Measurements from ENCODE around the gene SIX3. TPM values are rescaled to one million over a fixed set of nuclear protein-coding genes. Genes with fewer than 3 reads are reported as not detected.

Gene SIX3
- total RNA-seq, 1 experiment from 2014 or later: not detected

DNA sequence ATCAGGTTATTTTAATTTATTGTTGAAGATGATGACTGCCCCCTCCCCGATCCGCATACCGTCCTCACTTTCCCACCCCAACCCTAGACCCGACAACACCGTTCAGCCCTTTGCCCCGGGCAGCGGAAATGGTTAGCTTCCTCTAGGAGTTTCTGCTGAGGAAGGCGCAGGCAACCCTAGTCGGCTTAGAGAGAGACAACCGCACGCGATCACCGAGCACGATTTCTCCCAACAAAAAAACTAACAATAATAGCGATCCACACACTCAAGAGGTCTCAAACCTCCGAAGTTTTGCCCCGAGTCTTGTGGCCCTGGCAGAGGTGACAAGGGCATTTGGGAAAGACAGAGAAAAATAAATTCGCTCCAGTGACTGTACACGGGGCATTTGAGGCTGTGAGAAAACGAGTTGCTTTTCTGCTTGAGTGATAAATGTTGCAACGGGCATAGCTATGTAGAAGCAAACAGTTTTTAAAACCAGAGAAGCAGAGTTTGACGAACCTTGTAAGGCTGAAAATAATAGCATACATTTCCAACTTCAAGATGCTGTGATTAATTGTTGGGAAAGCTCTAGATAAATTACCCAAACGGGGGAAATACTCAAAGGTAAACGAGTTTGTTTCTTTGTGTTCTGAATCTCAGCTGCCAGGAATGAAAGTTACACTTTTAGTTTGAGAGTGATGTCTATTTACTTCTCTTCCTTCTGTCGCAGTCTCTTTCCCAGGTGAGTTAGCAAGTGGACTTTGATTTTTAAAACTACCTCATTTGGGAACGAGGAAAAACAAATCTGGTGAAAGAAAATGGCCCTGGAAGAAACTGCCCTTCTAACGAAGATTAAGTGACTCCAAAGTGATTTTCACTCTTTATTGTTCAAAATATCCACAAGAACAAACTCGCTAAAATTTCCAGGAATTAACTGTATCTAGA is 11.0 kb upstream of the SIX3 start:
- DNase-seq (ENCODE audit: low spot score): no peak

DNA sequence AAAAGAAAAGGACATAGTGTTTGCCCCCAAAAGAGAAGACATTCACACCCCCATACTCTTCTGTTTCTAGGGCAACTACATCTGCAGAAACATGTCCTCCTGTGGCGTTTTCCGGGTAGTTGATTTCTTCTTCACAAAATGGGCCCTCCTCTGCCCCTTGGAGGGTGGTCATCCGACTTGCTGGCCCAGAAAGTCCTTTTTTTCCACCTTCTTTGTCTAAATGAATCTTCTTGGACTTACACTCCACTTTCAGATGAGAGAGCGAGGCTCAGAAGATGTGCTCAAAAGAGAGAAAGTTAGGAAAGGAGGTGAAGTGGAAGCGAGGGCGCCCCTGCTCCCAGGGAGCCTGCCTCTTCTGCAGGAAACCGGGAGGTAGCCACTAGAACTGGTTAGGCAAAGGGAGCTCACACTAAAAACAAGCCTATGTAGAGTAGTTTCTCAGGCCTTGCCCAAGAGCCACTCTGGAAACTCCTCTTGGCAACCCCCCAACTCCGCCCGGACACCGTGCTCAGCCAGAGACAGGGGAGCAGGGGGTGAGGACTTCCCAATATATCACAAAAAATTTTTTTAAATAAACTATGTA is 10.2 kb upstream of the SIX3 start:
- DNase-seq (ENCODE audit: low spot score): no peak

DNA sequence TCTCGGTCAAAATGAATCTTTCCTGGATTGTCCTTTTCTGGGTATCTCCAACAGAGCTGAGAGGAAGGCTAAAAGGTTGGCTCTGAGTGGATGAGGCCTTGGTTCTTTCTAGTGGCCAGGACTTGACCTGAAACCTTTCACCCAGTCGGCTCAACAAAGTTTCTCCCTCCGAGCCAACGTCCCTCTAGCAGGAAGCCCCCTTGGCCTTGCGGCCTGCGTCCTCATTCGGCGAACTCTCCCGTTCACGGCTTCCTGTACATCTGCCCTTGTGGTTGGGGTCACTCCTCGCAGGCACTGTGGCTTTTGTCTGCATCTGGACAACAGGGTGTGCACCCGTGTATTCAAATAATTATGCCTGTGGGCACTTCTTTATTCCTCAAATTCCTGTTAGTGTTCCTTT is 9.4 kb upstream of the SIX3 start:
- no peak for DNase-seq (ENCODE audit: low spot score)

DNA sequence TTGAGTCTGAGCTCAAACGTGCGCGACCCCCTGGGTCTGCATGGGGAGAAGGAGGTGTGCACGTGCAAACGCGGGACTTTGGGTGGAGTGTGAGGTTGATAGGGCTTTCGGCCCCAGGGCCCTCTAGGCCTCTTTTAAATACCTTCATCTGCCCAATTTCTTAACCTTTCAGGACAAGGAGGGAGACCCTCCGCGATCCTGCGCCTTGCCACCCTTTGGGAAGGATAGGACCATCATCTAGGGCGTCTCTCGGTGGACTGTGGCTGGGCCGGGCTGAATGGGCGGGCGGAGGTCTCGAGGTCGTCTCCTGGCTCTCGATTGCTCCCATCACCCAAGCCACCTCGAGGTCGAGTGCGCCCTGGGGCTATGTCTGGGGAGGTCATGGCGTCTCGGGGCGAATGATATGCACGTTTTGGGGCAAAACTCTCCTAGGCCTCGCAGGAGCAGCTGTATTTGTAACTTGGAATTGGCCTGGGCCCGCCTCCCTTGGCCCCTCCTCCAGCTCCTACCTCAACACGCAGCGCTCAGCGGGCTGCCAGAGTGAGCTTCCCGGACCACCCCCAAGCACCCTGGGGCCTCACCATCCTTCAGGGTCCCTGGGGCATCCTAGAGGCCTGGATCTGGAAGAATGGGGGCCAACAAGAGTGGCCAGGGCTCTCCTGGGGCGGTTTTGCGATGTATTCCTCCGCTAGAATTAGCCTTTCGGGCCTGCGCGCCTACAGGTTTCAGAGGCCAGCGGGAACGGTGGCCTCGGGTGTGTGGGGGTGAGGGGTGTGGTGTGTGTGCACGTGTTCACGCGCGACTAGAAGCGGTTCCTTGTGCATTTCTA is 8.7 kb upstream of the SIX3 start:
- DNase-seq (ENCODE audit: low spot score): no peak

DNA sequence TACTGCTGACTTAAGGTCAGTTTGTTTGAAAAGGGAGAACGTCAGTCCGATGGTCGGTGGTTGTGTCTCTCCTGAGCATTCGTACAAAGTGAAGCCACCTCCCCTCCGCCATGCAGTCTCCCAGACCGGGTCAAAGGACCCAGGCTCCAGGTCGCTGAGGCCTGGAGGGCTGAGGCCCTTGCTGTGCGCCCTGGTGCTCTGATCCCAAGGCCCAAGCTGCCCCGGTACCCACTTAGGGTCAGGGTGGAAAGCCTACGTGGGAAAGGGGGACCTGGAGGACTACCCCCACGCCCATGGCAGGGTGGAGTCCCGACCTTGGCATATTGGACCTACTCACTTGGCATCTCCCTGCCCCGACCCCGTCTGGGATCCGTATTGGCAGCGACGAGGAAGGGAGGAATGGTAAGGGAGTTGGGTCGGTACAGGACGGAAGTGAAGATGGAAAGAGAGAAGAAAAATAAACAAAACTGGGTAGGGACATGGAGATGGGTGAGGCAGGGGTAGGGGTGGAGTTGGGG is 8.0 kb upstream of the SIX3 start:
- no peak for DNase-seq (ENCODE audit: low spot score)

DNA sequence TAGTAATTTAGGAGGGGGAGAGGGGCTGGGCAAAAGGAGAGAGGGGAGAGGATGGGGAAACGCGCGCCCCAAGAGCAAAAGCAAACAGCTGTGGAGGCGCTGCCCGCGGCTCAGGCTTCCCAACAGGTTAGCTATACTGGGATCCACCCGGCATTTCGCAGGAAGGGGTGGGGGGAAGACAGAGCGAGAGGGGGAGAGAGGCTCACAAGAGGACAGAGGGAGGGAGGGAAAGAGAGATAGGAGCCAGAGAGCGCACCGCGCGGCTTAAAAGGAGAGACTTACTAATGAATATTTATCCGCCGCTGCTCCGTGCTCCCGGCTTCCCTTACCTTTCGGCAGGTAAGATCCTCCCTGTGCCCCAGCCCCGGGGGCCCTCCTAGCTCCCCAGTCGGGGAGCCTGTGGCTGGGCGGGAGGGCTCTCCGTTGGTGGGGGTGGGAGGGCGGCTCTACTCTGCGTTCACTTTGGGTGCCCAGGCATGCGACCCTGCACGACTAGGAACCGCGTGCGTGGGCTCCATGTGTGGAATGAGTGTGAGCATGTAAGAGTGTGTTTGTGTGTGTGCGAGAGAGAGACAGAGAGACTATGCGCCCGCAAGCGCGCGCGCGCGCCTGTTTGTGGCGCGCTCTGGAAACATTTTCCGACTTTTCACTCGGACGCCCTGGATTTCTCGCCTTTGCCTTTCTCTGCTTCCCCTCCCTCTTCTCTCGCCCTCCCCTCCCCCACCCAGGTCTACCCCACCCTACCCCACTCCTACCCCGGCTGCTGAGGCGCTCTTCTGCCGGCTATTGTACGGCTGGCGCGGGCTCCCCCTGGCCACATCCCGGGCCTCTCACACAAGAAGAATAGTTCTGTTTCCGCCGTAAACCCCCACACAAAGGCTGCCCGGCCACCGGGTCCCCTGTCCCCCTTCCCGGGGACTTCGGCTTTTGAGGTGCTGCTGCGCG is 7.2 kb upstream of the SIX3 start:
- no peak for DNase-seq (ENCODE audit: low spot score)

DNA sequence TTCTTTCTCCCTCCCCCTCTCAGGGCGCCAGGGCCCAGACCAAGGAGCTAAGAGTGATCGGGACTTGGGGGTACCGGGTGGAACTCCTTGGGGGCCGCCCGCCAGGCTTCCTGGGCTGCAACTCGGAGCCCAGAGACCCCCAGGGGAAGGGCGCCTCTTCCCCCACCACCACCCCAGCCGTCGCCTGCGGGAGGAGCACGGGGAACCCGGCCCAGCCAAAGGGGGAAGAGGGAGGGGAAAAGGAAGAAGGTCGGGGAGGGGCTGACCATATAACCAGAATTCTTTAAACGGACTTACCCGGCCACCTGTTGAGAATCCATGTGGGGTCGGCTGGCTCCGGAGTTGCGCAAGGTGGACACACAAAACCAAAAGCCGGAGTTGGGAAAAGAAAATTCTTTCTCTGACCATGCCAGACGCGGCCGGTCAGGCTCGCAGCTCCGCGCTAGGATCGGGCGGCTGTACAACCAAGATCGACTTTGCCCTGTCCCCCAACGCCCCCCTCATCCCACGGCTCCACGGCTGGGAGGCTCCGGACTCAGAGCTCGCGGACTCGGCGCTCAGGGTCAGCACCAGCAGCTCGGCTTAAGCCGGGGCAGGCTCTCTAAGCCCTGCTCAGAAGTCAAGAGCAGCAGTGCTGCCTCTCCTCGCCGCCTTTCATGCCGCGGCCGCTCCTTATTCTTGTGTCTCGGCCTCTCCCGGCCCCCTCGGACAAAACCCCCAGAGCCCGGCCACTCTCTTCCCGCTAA is 6.3 kb upstream of the SIX3 start:
- no peak for DNase-seq (ENCODE audit: low spot score)

DNA sequence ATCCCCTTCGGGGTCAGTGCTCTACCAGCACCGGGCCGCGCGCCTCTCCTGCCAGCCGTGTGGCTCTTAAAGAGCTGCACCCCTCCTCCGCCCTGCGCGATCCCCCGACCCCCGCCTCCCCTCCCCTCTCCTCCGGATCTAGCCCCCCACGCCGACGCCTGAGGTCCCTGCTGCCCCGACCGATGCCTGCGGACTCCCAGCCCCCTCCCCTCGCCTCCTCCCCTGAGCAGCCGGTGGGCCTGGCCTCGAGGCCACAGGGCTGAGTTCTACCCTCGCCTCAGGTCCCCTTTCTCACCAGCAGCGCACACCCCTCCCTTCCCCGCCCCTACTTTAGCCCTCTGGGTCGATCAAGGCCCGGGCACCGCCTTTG is 5.8 kb upstream of the SIX3 start:
- DNase-seq (ENCODE audit: low spot score): no peak

DNA sequence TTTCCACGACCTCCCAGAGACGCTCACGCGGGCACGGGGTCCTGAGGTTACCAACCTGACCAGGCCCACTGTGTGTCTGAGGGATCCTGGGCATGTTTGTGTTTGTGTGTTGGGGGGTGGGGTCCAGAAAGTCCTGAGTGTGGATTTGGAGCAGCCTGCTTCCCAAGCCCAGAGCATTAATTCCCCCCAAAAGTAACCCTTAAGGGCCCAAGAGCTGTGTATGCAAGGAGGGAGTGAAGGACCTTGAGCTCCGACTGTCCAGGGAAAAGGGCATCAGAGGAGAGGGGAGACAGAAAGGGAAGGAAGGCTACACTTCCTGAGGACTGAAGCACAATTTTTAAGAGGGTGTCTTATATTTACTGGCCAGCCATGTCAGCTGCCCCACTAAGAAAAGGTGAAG is 5.2 kb upstream of the SIX3 start:
- DNase-seq (ENCODE audit: low spot score): no peak

DNA sequence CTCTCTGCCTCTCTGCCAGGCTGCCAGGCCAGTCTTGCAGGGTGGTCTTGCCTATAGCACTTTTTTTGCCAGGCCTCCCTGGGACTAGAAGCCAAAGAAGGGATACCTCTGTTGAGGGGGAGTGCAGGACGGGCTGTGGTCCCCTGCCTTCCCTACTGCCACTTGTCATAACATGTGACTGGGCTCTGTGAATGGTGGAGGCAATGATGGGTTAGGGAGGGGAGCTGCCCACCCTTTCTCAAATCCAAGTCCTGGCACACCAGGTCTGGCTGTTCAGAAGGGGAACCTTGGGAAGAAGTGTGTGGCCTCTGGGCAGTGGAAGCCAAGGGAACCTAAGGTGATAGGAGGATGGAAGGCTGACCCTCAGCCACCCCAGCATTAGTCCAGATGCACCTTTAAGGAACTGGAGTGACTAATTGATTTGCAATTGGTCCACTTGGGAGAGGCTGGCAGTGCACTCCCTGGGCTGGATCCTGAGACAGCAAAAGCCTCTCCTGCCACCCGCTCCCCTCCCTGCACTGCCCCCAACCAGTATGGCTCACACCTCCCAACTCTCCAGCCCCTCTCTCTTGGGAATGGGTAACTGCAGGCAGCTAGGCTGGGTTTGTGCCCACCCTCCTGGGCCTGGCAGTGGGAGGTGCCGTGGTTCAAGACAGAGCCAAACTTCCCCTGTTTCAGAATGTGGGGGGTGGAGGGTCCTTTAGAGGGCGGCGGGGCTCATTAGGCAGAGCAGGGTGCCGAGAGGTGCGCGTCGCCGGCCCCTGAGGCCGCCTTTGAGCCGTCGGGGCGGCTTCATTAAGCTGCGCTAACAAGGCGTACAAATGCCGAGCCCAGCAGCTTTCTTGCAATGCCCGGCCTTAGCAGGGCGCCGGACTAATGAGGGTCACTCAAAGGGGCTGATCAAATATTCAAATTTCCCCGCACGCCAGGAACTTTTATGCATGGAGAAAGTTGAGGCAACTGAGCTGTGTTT is 4.5 kb upstream of the SIX3 start:
- DNase-seq (ENCODE audit: low spot score): no peak

DNA sequence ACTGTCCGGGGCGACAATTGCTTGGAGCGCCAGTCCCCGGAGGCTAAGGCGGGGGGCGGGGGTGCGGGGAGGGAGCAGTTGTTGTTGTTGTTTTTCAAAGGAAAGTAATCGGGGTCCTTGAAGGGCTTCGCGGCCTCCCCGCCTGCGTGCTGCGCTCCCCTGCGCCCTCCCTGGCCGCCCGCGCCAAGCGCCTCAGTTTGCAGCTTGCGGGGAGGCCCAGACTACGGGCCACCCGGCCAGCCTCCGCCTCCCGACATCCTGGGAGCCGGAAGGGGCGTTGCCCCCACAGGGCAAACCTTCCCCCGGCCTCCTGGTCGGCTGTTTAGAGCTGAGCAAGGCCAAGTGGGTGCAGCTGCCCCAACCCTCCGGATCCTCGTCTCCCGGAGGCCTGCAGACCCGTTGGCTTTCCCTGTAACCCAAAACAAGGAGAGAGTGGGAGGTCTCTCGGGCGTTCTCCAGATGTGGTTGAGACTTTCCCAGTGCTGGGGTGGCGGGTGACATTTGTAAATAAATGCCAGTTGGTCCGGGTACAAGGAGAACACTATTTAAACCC is 3.7 kb upstream of the SIX3 start:
- DNase-seq (ENCODE audit: low spot score): peak; percentile 81

DNA sequence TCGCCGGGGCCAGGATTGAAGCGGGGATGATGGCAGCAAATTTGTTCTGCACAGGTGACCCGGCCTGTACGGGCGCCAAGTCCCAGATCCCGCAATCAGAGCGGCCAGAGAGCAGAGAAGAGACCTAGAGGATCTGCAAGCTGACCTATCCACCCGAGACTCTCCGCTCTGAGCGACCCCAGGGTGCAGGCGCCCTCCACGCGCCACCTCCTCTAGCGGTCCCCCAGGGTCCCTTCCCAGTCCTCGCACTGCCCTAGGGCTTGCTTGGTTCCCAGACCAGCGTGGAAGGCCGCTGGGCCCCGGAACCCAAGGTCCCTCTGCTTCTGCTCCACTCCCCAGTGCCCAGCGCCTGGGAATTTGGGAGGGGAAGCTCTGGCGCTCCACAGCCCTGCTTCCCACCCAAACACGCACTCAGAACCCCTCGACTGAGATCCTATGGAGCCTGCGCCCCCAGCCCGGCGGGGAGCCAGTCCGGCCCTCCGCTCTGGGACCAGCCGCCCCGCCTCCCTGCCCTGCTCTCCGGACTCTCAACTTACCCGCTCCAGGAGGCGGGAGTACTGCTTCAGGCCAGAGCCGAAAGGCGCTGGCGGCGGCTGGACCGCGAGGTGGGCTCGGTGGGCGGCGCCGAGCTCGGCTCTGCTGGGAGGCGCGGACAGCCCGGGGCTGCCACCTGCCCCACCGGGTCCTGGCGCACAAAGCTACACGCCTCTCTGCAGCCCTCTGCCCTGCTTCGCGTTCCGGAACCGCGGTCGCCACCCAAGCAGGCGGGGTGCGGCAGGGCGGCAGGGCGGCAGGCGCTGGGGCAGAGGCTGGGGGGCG is 3.0 kb upstream of the SIX3 start:
- DNase-seq (ENCODE audit: low spot score): peak; percentile 72

DNA sequence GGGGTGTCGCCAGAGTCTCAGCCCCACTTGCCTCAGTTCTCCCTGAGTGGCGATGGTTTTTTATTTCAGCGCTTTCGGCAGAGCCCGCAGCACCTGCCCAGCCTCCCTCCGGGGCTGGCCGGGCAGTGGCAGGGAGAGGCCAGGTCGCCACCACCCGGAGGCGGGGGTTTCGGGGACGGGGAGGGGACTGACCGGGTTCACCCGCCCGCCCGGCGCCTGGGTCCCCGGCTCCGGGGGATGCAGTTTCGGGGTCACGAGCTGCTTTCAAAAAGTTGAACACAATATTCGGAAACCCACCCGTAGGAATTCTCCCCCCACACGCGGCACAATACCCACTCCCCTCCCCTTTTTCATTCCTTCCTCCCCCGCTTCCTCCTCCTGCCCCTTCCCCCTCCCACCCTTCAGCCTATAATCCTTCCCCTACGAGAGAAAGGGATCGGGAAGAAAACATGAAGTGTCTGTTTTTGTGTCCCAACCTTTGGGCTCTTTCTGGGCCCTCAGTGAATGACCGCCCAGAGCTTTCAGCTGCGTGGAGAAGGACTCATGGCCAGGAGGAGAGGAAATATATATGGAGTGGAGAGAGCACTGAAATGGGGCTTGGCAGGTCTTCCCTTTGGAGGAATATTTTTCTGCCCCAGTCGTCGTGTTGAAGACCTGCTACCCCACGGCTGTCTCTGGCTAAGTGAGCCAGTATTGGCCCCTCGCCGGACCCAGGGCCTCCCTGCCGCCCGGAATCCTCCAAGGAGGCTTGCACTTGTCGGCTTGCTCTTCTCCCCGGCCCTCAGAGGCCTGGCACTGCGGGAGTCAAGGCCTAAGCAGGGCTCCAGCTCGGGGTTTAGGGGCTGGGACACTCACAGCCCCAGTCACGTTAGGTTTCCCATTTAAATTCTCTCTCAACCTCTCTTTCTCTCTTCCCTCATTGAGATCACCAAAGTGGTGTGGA is 2.1 kb upstream of the SIX3 start:
- DNase-seq (ENCODE audit: low spot score): peak; percentile 53

DNA sequence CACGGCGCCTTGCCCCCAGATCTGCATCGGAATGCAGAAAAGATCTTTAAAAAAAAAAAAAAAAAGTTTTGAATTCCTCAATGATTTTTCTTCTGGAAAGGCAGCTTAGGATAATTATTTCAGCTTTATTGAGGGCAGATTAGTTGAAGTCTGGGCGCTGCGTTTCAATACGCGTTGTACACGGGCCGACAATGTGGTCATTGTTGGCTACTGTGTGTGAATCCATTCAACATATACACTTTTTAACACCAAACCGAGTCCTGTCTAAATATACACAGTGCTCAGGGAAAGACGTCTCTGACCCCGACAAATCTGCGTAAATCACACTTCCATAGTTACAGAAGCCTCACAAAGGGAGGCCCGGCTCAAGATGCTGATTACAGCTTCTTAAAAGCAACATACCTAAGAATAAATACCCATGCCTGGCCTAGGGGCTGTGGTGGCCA is 1.4 kb upstream of the SIX3 start:
- no peak for DNase-seq (ENCODE audit: low spot score)

DNA sequence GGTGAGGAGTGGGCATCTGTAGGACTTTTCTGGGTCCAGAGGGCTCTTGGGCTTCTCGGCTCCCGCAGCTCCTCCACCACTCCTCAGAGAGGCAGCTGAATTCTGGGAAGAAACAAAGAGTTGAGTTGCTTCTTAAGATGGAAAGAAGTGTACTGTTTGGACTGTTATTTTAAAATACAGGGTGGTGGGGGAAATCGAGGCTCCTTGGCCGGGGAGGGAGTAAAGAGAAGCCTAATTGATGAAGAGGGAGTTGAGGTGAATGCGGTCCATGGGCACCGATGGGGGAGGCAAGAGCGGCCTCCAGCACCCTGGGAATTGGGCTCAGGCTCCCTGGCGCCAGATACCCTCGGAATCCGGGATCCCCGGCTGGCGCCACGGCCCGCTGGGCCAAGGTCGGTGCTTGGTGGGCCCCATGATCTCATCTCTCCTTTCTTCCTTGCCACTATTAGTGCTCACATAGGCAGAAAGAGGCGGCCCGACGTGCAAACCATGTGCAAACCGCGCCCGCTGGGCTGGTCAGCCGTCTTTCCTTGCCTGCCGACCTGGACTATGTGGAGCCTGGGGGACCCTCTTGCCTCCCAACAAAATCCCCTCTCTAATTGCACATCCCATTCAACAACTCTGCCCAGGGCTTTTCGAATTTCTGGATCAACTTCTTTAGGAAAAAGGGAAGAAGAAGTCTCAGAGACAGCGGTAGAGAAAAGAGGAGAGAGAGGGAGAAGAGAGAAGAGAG is 604 bp upstream of the SIX3 start:
- no peak for DNase-seq (ENCODE audit: low spot score)
